ENCODE measurements around the gene BMERB1.
"Not testable (repeated sequence)": the region's sequence is repeated elsewhere in the genome, so short reads cannot be mapped to it uniquely, and the experiment has no call there.

Gene BMERB1

DNA sequence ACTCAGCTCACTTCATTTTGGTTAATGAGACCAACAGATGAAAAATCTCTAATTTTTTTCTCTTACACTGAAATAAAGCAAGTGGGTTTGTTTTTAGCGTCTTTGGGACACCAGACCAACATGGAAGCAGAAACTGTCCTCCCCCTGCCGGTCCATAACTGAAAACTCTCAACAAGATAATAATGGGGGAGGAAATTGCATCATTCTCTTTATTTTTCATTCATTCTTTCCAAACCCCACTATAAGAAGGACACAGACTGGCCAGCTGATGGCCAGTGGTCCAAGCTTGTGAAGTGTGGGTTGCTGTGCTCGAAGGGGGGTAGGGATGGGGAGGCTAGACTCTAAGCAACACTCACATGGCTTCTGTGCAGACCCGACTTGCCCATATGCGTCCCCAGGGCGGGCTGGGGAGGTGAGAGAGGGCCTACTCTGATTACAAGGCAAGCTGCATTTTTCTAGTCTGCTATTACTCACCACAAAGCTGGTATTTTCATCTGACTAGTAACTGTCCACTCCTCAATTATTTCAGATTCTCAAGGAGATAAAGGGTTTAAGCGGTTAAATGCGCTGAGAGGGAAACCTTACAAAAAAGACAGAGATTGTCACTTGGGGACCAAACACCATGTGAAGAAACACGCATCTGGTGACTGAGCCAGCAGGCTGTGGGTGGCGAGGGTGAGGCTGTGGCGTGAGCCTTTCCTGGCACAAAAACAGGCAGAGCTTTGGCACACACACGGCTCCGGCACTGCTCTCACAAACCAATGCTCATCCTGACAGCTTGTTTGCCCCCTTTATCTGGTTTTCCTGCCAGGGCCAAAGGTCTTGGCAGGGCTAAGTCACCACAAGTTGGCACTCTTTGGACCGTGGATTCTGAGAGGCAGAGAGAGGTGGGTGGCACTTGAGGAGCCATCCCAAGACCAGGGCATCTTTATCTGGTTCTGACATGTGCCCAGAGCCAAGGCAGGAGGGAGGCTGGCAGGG lies 170.4 kb downstream of the BMERB1 start:
- DNase-seq (ENCODE audit: low read depth), result no peak
- H3K4me3 ChIP-seq (ENCODE audit: low read length), result no peak overlapping the region
- TF ChIP-seq, protein P1, sequence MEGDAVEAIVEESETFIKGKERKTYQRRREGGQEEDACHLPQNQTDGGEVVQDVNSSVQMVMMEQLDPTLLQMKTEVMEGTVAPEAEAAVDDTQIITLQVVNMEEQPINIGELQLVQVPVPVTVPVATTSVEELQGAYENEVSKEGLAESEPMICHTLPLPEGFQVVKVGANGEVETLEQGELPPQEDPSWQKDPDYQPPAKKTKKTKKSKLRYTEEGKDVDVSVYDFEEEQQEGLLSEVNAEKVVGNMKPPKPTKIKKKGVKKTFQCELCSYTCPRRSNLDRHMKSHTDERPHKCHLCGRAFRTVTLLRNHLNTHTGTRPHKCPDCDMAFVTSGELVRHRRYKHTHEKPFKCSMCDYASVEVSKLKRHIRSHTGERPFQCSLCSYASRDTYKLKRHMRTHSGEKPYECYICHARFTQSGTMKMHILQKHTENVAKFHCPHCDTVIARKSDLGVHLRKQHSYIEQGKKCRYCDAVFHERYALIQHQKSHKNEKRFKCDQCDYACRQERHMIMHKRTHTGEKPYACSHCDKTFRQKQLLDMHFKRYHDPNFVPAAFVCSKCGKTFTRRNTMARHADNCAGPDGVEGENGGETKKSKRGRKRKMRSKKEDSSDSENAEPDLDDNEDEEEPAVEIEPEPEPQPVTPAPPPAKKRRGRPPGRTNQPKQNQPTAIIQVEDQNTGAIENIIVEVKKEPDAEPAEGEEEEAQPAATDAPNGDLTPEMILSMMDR (IDR thresholded peaks at IDR 0.05; ENCODE audit: insufficient read depth, low read depth, low read length, missing control alignments), result no peak

DNA sequence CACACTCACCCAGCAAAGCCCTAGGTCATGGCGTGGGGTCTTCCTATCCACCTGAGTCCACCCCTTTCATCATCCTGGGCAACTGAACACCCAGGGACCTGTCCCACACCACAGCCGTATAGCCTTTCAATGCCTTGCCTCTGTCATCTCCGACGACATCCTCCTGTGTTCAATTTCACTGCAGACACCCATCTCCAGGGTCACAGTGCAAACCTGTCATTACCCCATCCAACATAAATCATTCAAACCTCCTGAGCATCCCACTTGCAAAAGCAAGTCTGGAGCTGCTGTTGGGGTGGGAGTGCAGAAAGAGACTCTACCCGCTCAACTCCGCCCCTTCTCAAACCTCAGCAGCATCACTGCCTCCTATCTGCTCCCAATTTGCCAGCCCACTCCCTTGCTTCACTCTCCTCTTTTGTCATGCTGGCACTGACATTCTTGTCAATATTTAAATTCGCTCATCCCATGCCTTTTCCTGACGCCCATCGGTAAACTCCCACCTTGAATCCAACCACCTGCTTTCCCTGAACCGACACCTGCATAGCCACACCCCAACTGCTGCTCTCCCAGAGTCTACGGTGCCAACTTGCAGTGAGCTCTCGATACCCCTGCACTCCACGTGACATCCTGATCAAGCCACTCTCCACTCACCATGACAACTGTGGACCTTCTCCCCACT lies 171.6 kb downstream of the BMERB1 start:
- no peak for DNase-seq (ENCODE audit: low read depth)
- TF ChIP-seq, protein P1 (IDR thresholded peaks at IDR 0.05; ENCODE audit: insufficient read depth, low read depth, low read length, missing control alignments), result no peak
- H3K4me3 ChIP-seq (ENCODE audit: low read length), result no peak overlapping the region

DNA sequence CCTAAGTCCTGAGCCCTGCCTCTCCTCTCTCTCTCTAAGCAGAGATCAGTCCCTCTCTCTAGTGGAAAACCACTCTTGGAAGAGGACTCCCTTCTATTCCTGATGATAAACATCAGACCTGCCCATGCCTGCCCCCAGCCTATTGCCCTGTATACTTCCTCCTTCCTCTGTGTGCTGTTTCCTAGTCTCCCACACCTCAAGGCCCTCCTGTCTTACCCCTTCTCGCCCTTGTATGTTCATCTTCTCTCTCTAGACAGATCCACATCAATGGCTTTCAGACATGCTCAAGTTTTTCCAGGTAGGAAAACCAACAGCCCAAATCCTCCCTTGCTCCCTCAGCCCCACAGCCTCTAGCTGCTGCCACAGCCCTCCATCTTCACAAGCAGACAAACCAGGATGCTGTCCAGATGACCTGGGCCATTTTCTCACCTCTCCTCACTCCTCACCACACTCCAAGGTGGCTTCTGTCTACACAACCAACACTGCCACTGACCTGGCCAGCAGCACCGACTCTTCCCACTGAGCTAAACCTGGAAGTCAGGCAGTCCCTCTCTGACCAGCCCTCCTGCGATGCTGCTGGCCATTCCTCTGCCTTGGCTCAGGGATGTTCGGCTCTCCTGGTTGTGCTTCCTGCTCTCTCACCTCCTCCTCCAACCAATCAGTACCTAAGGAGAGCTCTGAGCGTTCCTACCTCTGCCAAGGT lies 172.3 kb downstream of the BMERB1 start:
- DNase-seq (ENCODE audit: low read depth), result peak; percentile 38
- TF ChIP-seq, protein P1 (IDR thresholded peaks at IDR 0.05; ENCODE audit: insufficient read depth, low read depth, low read length, missing control alignments), result no peak
- no peak overlapping the region for H3K4me3 ChIP-seq (ENCODE audit: low read length)

DNA sequence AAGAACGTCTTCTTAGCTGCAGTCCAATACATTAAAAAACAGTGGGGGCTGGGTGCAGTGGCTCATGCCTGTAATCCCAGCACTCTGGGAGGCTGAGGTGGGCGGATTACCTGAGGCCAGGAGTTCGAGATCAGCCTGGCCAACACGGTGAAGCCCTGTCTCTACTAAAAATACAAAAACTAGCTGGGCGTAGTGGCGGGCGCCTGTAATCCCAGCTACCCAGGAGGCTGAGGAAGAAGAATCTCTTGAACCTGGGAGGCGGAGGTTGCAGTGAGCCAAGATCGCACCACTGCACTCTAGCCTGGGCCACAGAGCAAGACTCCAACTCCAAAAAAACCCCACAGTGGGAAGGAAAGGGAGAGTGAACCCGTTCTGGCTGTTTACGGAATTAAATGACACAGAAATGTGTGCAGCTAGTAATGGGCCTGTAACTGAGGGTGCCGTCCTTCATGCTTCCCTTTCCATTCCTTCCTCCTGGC lies 172.9 kb downstream of the BMERB1 start:
- not testable (repeated sequence) for H3K4me3 ChIP-seq (ENCODE audit: low read length); DNase-seq (ENCODE audit: low read depth)

DNA sequence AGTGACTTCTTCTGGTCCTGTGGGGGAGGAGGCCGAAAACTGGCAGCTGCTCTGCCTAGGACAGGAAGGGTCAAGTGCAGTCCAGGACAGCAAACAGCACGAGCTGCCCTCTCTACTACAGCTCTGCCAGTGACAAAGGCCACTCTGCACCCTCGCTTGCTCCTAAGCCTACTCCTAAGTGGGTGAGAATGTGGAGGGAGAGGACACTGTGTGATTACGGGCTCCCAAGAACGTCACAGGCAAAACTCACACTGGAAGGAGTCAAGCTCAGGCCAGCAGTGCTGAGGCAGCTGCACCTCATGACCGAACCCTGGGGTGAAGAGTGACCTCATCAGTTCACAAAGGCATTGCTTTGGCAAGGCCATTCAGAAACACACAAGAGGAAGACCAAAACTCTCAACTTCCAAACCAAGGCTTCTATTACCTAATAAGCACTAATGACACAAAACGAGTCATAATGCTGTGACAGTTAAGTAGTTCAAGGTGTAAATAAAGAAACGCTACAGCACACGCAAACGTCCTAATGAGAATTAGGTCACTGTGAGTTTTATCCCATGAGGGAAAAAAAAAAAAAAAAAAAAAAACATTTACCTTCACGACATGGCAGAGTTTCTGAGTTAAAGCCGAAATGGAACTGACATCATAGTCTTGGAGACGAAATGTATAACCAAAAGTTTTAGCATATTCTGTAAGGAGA lies 173.5 kb downstream of the BMERB1 start:
- DNase-seq (ENCODE audit: low read depth), result peak; percentile 56

DNA sequence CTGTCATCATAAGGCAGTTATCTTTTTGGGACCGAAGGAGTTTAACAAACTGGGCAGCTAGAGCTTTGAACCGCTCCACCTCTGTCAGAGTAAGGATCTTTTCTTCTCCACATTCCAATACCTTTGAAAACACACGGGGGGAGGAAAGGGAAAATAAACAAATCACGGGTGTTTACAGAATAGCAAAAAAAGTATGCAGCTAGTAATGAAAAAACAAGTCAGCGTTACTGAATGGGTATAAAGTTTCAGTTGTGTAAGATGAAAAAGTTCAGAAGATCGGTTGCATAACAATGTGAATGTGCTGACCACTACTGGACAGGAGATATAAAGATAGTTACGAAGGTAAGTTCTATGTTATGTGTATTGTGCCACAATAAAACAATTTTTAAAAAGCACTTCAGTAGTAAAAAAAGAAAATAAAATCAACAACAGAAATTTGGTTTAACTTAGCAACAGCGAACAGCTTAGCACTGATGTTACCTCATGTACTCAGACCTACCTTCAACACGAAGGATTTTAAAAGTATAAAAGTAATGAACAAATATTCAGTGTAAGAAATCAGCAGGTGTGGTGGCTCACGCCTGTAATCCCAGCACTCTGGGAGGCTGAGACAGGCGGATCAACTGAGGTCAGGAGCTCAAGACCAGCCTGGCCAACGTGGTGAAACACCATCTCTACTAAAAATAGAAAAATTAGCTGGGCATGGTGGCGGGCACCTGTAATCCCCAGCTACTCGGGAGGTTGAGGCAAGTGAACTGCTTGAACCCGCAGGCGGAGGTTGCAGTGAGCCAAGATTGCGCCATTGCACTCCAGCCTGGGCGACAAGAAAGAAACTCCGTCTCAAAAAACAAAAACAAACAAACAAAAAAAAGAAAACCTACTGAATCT lies 174.3 kb downstream of the BMERB1 start:
- no peak for DNase-seq (ENCODE audit: low read depth)
- TF ChIP-seq, protein P1 (IDR thresholded peaks at IDR 0.05; ENCODE audit: insufficient read depth, low read depth, low read length, missing control alignments), result no peak
- H3K4me3 ChIP-seq (ENCODE audit: low read length), result no peak overlapping the region

More for the DNA sequence above, 173.5 kb downstream of the BMERB1 start:
- no peak overlapping the region for H3K4me3 ChIP-seq (ENCODE audit: low read length)
- TF ChIP-seq, protein P1 (IDR thresholded peaks at IDR 0.05; ENCODE audit: insufficient read depth, low read depth, low read length, missing control alignments), result no peak
